Esophagus muscularis mucosa (tissue), 4 donors: ENCODE measurements around the gene ATP1B1. TPM values are rescaled to one million over a fixed set of nuclear protein-coding genes. Genes with fewer than 3 reads are reported as not detected.
A peak's percentile ranks its signal among the peaks of the same experiment; 100 is the strongest.

Experiments
- DNase-seq: peaks from one replicate; pipeline ENCODE4 v3.0.0-alpha.2; 2017; ENCODE audit errors: extremely low spot score
- H3K27ac ChIP-seq, 4 donors: fragments of 200-600 bp; sonication (generic); replicated peaks in 1 of 4; 1 replicate in 3 of 4; 2 replicates in 1 of 4; pipeline ENCODE4 v1.5.1; 2016 to 2019; ENCODE audit warnings: mild to moderate bottlenecking in 1 of 4
- H3K27me3 ChIP-seq, 4 donors: fragments of 200-600 bp; sonication (generic); one replicate each; pipeline versions ENCODE4 v1.5.1 to v1.6.0; 2016 to 2019
- H3K36me3 ChIP-seq, 4 donors: fragments of 200-600 bp; sonication (generic); one replicate each; pipeline ENCODE4 v1.5.1; 2016 to 2019
- H3K4me1 ChIP-seq, 4 donors: fragments of 200-600 bp; sonication (generic); one replicate each; pipeline ENCODE4 v1.5.1; 2016 to 2019
- H3K4me3 ChIP-seq, 4 donors: fragments of 200-600 bp; sonication (generic); 1 replicate in 2 of 4; 2 replicates in 2 of 4; pipeline ENCODE4 v1.5.1; 2016 to 2019; ENCODE audit warnings: mild to moderate bottlenecking in 4 of 4, moderate library complexity in 1 of 4
- H3K9me3 ChIP-seq, 4 donors: fragments of 200-600 bp; sonication (generic); 1 replicate in 3 of 4; 2 replicates in 1 of 4; pipeline ENCODE4 v1.5.1; 2016 to 2019
- CTCF ChIP-seq, 3 experiments: fragments of 200-600 bp in 2 of 3; fragments of 450-650 bp in 1 of 3; sonication (generic) in 2 of 3; IDR thresholded peaks; one replicate each; pipeline ENCODE4 v1.5.1; 2017 to 2019; ENCODE audit warnings: antibody characterized with exemption in 3 of 3, mild to moderate bottlenecking in 2 of 3, moderate library complexity in 1 of 3
- EP300 ChIP-seq: sonication (generic); formaldehyde crosslinking; IDR thresholded peaks from one replicate; pipeline ENCODE4 v1.6.1; 2017; ENCODE audit warnings: antibody characterized with exemption
- POLR2A ChIP-seq: fragments of 450-650 bp; IDR thresholded peaks from one replicate; pipeline ENCODE4 v1.6.1; 2017; ENCODE audit warnings: antibody characterized with exemption, moderate library complexity, mild to moderate bottlenecking, low read depth
- POLR2AphosphoS5 ChIP-seq, 2 donors: sonication (generic); formaldehyde crosslinking; IDR thresholded peaks; one replicate each; pipeline ENCODE4 v1.6.1; 2017; ENCODE audit warnings: antibody characterized with exemption in 2 of 2
- WGBS: methylation state at CpG from one replicate; pipeline ENCODE4 v1.1.5; 2018; 5-methylcytosine and 5-hydroxymethylcytosine counted together
- intact Hi-C: fragments of 100-400 bp; cut with DNase I; formaldehyde crosslinking; loops from one replicate; pipeline ENCODE4 v1.15.1; 2023
- total RNA-seq, 4 donors: library from RNA; depleted of rRNA; stranded (reverse); fragments of >200 nt; gene quantifications; one replicate each; pipeline versions ENCODE4 v1.1.0 to v1.2.1, GENCODE V29; 2016

ATP1B1 gene
- total RNA-seq, 4 donors from 2014 or later: 69.4 to 88.6 (median 78.3) TPM

GRCh38 chr1:169078163-169078883 lies 28.2 kb upstream of the ATP1B1 start:
- Histone ChIP-seq H3K27ac (no peak overlapping the region), H3K4me1 (peaks cover 0 to 9% (median 0%) of the 10 kb centered on the region in 4 donors), H3K27me3 (no peaks in the 10 kb centered on the region), H3K9me3 (no peaks in the 10 kb centered on the region), H3K4me3 (no peak overlapping the region), H3K36me3 (no peaks in the 10 kb centered on the region)
- no peak for TF ChIP-seq POLR2AphosphoS5 (IDR thresholded peaks at IDR 0.05)
- TF ChIP-seq POLR2A: no peak
- TF ChIP-seq CTCF (IDR thresholded peaks at IDR 0.05): no peak
- TF ChIP-seq EP300: no peak
- WGBS: 96% methylated on average over 1 of the region's 1 CpG
- intact Hi-C loops: no loop called here
- peak; percentile 66 for DNase-seq

- no peak overlapping the region for H3K4me3 ChIP-seq
- H3K4me1 ChIP-seq: peaks cover 1 to 13% (median 5%) of the 10 kb centered on the region in 4 donors
- intact Hi-C loops: no loop called here
- no peak for TF ChIP-seq CTCF (IDR thresholded peaks at IDR 0.05)
- TF ChIP-seq POLR2AphosphoS5 (IDR thresholded peaks at IDR 0.05): no peak
- TF ChIP-seq EP300: no peak
- TF ChIP-seq POLR2A: no peak
- H3K9me3 ChIP-seq: no peaks in the 10 kb centered on the region
- no peaks in the 10 kb centered on the region for H3K36me3 ChIP-seq
- 87% methylated on average over 5 of the region's 5 CpGs for WGBS
- H3K27ac ChIP-seq: no peak overlapping the region
- H3K27me3 ChIP-seq: no peaks in the 10 kb centered on the region
- DNase-seq: peak; percentile 77
These were observed 24.9 kb upstream of the ATP1B1 start for GRCh38 chr1:169081503-169082123.

- Histone ChIP-seq H3K27me3 (no peaks in the 10 kb centered on the region), H3K36me3 (no peaks in the 10 kb centered on the region), H3K4me1 (peaks cover 16 to 38% (median 28%) of the 10 kb centered on the region in 4 donors), H3K27ac (no peak overlapping the region), H3K4me3 (no peak overlapping the region), H3K9me3 (no peaks in the 10 kb centered on the region)
- intact Hi-C loops: no loop called here
- TF ChIP-seq EP300 (no peak), POLR2AphosphoS5 (IDR thresholded peaks at IDR 0.05) (no peak), CTCF (IDR thresholded peaks at IDR 0.05) (no peak), POLR2A (no peak)
- peak; percentile 66 for DNase-seq
- WGBS: 58% methylated on average over 2 of the region's 2 CpGs
These were observed 20.6 kb upstream of the ATP1B1 start for GRCh38 chr1:169085911-169086310.

GRCh38 chr1:169086603-169087455 lies 19.7 kb upstream of the ATP1B1 start:
- H3K4me1 ChIP-seq: peaks cover 16 to 34% (median 27%) of the 10 kb centered on the region in 4 donors
- H3K36me3 ChIP-seq: no peaks in the 10 kb centered on the region
- peak overlapping the region in 3 of 4 donors; percentile 11 to 59 (median 55) for H3K27ac ChIP-seq
- H3K9me3 ChIP-seq: no peaks in the 10 kb centered on the region
- no peak overlapping the region for H3K4me3 ChIP-seq
- TF ChIP-seq POLR2AphosphoS5 (IDR thresholded peaks at IDR 0.05): no peak
- TF ChIP-seq EP300: no peak
- TF ChIP-seq POLR2A: no peak
- TF ChIP-seq CTCF (IDR thresholded peaks at IDR 0.05): no peak
- WGBS: 76% methylated on average over 3 of the region's 3 CpGs
- intact Hi-C loops: no loop called here
- no peaks in the 10 kb centered on the region for H3K27me3 ChIP-seq
- DNase-seq: peak; percentile 34
